HG03354 (cell line): ENCODE results near the gene IDH3G.
"Not testable (repeated sequence)": the region's sequence is repeated elsewhere in the genome, so short reads cannot be mapped to it uniquely, and the experiment has no call there.

ENCODE experiments used
- ATAC-seq: cut with Tn5 transposase; IDR thresholded peaks from one replicate; pipeline ENCODE4 v1.9.1; 2021; ENCODE audit warnings: mild to moderate bottlenecking; ENCODE audit not compliant: unreplicated experiment, poor library complexity, severe bottlenecking

The IDH3G gene

GRCh38 chrX:153818064-153818463 lies 23.9 kb upstream of the IDH3G start:
- not testable (repeated sequence) for ATAC-seq

GRCh38 chrX:153816831-153817690 lies 22.9 kb upstream of the IDH3G start:
- no peak for ATAC-seq

- no peak for ATAC-seq
These were observed 20.6 kb upstream of the IDH3G start for GRCh38 chrX:153814591-153815315.

DNA sequence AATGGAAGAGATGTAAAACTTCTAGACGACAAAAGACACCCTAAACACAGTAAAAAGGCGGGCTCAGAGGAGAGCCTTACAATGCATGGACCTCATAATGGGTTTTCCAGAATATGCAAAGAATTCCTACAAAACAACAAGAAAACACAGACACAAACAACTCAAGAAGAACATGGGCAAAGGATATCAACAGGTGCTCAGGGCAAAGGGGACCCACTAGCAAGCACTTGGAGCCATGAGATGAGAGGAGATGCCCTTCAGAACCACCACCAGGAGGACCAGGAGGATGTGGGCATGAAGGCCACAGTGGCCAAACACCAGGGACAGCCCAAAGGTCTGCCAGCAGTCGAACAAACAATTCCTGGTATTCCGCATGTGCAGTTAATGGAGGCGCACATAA lies 19.0 kb upstream of the IDH3G start:
- ATAC-seq = no peak

DNA sequence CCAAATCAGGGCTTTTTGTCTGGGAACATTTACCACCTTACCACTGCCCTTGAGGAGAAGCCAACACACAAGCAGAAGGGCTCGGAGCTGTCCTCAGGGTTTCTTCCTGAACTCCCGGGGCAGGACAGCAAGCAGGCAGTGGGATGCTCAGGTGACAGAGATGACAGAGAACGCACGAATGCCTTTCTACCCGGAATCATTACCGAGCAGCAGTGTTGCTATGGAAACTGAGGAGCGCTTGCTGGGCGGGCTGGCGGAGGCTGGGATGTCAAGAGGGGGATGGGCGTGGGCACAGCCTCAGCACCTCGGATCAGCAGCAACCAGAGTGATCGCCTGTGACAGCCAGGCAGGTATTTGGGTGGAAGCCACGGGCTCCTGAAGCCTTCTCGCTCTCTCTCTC lies 18.0 kb upstream of the IDH3G start:
- no peak for ATAC-seq

GRCh38 chrX:153807976-153808375 lies 13.8 kb upstream of the IDH3G start:
- no peak for ATAC-seq

DNA sequence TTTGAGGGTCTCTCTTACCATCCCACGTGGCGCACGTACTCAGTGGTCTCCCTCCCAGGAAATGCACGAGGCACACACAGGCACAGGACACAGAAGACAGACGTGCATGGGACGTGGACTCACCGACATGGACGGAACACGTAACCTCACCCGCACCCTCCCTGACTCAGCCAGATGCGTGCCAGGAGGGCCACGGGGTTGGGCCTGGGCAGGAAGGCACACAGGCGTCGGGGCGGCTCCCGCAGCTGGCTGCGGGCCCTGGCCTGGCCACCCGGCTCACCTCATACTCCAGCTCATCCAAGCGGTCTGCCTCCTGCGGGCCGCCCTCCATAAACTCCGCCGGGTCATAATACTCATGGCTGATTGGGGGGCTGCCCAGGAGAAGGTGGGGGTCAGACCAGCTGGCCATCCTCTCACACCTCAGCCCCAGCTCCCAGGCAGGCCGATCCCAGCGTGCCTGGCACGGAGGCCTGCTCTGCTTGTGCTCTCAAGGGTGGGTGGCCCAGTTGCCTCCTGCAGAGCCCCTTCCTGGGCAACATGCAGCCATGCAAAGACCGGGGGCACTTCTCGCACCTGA lies 12.9 kb upstream of the IDH3G start:
- ATAC-seq = no peak

- ATAC-seq = no peak
These were observed 11.3 kb upstream of the IDH3G start for GRCh38 chrX:153805436-153805835.

- ATAC-seq = no peak
These were observed 10.4 kb upstream of the IDH3G start for GRCh38 chrX:153804621-153805020.

DNA sequence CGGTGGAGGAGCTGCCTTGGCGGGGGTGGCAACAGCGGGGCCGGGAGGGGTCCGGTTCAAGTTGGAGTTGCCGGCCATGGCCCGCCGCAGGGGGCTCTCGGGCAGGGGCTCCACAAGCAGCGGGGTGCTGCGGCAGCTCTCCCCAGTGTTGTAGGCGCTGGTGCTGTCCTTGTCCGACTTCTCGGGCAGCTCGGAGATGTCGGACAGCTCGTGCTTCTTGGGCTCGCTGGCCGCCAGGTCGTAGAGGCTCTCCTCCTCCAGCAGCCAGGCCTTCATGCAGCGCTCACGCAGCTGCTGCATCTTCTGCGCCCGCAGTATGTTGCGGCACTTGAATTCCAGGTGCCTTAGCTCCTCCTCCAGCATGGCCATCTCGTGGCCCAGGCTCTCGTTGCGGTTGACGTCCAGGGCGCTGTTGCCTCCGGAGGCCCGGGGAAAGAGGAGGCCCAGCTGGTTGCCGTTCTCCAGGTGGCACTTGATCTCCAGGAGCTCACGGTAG lies 10.0 kb upstream of the IDH3G start:
- ATAC-seq = no peak

- no peak for ATAC-seq
These were observed 9.3 kb upstream of the IDH3G start for GRCh38 chrX:153803211-153804099.

DNA sequence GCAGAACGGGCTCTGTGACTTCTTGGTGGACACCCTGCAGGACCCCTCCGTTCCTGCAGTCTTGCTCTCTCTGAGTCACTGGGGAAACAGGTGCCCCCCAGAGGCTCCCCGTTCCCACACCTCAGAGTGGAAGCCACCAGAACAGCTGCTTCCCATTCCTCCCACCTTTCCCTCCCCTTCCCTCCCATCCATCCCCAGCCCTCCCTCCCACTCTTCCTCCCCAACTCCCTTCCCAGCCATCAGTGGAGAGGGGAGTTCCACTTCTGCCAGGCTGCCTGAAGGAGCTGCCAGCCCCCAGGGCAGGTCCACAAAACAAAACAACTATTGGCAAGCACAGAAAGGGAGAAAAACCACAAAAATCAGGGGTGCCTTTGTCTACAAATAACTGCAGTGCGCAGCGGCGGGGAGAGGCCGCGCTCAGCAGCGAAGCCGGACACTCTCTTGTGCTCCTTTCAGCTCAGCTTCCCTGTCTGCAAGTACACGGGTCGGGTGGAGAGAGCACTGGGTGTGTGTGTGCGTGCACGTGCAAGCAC lies 8.4 kb upstream of the IDH3G start:
- no peak for ATAC-seq

DNA sequence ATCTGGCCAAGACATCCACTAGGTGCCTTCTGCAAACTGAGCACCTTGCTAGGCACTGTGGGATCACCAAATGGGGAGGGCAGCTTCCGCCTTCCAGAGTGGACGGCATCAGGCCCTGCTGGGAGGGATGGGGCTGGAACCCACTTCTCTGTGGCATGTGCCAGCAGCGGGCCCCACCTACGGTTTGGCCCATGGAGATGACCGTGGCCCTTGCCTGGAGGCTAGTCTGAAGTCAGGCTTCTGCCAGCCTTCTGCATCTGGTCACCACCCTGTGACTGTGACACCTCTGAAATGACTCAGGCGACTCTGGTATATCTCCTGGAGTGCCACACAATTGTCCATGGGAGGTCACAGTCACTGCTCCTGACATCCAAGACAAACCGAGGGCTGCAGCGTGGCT lies 7.5 kb upstream of the IDH3G start:
- ATAC-seq = no peak

DNA sequence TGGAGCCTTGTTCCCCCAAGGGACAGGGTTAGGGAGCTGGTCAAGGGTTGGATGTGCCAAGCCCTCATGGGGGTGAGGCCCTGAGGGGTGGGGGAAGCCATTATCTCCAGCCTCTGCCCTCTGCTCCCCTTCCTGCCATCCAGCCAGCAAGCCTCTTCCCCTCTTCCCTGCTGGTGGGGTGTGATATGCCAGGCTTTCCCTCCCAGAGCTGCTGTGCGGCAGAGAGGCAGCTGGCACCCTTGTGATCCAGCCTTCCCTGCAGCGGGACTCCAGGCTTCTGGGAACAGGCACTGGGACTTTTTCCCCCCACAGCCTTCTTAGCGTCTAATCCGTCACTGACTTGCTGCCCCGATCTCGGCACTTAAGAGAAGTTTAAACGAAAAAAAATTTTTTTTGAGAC lies 6.6 kb upstream of the IDH3G start:
- no peak for ATAC-seq

GRCh38 chrX:153800177-153800722 lies 6.1 kb upstream of the IDH3G start:
- no peak for ATAC-seq

DNA sequence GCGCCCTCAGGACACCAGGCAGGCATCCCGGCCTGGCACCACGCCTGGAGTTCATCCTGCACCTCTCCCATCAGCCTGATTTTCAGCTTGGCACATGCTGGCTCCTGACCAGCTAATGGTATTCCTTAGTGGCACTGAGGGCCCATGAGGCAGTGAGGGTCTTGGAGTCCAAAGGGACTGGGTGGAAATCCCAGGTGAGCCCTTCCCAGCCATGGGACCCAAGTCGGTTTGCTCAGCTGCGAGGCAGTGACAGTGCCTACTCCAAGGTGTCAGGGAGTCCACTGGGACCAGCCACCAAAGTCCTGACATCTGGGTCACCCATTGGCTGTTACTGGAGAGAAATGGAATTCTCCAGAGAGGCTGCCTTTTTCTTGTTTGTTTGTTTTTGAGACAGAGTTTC lies 5.2 kb upstream of the IDH3G start:
- no peak for ATAC-seq

GRCh38 chrX:153797415-153798015 lies 3.3 kb upstream of the IDH3G start:
- no peak for ATAC-seq

DNA sequence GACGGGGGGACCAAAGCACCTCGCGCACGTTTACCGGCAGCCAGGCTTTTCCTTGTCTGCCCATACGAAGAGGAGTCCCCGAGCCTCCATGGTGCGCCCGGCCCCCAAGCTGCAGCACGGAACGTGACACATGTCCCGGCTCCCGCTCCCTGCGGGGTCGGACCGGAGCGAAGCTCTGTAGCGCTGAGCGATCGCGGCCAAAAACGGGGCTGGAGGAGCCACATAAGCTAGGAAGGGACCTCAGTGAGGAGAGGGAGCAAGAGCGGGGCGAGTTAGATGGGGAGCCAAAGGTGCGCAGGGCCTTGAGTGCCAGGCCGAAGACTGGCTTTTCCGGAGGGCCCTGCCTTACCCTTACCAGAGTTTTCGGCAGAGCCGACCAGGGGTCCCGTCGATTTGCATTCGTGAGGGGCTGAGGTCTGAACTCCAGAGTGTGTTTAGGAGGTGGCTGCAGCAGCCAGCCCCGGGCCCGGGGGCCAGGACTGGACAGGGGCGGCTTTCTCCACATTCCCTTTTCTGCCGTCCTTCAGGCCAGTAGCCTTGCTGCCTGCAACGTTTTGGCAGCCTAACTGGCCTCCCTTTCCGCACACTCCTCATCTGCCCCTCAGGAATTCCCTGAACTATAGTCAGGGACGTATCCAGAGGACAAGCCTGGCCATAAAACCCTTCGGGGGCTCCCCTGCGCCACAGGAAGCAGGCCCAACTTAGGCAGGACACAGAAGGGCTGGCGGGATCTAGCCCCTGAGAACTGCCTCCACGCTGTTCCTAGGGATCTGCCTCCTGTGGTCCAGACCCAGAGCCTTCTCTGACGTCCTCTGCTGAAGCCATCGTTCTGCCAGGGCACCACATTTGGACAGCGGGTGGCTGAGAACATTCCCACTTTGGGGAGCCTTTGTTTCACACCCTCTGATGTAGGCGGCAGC lies 982 bp upstream of the IDH3G start:
- peak; percentile 2 for ATAC-seq
